HG03442 (cell line): ENCODE results near the gene GRM6.

Experiments used
- ATAC-seq: cut with Tn5 transposase; IDR thresholded peaks from one replicate; pipeline ENCODE4 v1.9.1; 2021; ENCODE audit warnings: mild to moderate bottlenecking, moderate library complexity; ENCODE audit not compliant: unreplicated experiment

The GRM6 gene

DNA sequence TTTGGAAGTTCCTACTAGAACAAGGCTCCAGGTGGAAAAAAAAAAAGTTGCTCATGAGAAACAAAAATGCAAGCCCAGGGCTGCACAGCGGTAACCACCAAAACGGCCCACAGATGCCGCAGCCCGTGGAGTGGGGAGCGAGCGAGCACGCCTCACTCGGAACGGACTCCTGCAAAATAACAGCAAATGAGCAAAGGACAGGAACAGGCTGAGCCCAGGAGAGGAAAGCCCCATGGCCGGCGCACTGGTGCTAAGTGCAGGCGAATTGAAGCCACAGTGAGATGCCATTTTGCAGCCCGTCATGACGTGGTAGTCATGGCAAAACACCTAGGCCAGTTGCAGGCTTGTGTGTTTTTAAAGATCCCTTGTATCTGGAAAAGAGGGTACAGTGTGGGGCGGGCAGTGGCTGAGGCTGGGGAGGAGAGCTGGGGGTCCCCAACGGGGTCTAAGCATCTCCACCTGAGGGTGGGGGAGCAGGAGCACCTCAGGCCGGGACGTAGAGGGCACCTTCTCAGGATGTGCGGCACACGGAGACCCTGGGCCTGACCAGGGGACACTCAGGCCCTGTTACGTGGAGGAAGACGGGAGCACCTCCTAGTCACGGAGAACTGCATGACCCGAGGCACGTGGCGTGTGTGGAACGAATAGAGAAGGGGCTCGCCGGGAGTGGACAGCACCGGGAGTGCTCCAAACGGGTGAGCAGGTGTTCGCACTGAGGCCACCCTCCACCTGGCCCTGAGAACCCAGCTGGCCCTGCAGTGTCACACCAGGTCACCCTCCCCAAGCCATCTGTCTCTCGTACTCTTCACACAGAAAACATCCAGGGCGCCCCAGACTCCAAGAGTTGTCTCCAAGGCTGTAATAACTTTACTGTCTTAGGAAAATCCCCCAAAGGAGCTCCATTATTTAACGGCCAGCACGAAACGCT lies 10.7 kb downstream of the GRM6 start:
- ATAC-seq, result no peak

DNA sequence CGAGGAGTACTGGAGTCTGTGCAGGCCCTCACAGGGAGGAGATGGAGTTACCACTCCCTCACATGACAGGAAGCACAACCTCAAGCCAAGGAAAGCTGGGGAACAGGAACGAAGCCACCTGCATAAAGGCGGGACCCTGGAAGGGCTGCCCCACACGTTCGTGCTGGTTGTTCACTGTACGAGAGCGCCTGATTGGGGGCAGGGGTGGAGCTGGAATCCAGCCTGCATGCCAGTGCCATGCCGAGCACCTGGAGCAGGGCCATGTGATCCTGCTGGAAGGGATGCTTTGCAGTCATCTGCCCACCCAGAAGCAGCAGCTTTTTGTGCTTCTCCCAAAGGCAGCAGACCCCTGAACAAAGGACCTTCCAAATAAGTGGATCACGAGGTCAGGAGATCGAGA lies 11.4 kb downstream of the GRM6 start:
- ATAC-seq, result no peak

DNA sequence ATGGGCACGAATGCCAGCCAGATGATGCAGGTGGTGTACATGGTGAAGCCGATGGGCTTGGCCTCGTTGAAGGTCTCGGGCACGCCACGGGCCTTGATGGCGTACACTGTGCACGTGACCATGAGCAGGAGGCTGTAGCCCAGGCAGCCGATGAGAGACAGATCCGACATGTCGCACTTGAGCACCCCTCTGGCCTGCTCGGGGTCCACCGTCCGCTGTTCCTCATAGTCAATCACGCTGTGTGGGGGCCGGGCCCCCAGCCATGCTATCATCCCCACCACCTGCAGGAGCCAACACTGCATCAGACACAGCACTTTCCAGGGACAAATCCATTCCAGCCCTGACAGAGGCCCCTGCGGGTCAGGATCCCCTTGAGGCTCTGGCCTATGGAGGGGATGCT lies 12.2 kb downstream of the GRM6 start:
- no peak for ATAC-seq

DNA sequence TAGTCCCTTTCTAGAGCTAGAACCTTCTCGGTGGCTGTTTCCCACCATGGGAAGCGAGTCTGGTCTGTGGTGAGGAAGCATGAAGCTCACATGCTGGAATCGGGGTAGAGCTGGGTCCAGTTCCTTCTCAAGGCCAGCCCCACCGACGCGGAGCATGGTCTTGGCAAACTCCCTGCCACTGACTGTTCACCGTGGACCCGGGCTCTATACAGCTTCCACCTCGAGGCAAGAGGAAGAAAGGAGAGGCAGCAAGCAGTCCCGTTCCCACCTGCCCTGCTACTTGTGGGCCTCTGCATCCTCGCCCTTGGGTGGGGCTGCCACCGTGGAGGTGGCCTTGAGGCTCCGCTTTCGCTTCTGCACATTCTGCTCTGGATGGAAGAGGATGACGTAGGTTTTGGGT lies 13.7 kb downstream of the GRM6 start:
- no peak for ATAC-seq

DNA sequence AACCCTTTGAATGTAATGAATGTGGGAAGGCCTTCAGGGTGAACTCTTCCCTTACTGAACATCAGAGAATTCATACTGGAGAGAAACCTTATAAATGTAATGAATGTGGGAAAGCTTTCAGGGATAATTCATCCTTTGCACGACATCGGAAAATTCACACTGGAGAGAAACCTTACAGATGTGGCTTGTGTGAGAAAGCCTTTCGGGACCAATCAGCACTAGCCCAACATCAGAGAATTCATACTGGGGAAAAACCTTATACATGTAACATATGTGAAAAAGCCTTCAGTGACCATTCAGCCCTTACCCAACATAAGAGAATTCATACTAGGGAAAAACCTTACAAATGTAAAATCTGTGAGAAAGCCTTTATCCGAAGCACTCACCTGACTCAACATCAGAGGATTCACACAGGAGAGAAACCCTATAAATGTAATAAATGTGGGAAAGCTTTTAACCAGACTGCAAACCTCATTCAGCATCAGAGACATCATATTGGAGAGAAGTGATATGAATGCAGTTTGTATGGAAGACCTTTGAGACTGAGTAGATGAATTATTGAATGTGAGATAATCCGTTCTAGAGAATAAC lies 29.6 kb downstream of the GRM6 start:
- ATAC-seq, result no peak

DNA sequence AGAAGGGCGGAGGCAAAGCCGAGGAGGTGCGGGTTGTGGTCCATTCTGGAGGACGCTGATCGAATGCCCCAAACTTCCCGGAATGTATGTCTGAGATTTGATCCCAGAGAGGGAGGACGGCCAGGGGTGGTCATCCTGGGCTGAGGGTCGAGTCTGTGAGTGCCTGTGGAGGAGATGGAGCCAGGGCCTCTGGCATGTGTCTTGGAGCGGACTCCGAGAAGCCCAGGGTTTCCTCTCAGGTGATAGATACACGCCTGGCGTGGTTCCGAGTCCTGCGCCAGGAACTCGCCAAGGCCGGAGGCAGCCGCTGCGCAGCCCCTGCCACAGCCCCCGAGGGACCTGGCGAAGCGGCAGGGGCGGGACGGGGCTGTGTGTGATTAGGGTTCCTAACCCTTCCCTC lies 53.8 kb downstream of the GRM6 start:
- no peak for ATAC-seq

DNA sequence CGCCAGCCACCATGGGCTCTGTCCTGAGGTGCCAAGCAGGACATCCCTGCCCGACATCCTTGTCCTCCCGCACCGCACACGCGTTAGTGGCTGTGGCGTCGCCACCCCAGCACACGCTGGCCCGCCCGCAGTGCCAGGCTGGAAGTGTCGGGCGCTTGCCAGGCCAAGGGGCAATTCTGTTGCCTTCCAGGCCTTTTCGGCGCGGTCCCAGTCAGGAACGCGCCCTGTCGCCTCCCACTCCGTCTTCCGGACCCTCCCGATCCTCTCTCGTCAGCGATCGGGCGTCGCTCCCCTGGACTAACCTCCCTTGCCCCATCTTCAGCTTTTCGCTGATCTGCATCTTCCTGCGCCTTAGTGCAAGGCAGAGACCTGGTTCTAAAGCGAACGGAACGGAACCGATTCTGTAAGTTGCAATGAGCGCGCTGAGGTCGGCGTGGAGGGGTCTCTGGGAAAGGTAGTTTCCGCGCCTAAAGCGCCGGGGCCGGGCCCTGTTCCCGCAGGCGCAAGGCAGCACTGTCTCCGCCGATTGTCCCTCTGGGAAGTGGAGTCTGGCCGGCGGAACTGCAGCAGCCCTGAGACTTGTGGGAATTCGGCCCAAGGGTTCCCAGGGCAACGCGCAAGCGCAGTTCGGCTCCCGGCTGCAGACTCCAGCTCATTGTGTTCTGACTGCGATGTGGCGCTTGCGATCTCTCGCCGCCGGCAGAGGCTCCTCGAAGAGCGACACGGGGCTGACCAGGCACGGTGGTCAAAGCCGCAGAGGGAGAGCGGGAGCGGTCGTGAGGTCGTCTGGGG lies 54.4 kb downstream of the GRM6 start, which contains the start of gene ZNF454:
Gene ZNF454, plus strand, starts transcription at position 630 of the 792 bp plus-strand sequence. CDS start 1,594 bp downstream, outside the sequence.
- ATAC-seq, result no peak

DNA sequence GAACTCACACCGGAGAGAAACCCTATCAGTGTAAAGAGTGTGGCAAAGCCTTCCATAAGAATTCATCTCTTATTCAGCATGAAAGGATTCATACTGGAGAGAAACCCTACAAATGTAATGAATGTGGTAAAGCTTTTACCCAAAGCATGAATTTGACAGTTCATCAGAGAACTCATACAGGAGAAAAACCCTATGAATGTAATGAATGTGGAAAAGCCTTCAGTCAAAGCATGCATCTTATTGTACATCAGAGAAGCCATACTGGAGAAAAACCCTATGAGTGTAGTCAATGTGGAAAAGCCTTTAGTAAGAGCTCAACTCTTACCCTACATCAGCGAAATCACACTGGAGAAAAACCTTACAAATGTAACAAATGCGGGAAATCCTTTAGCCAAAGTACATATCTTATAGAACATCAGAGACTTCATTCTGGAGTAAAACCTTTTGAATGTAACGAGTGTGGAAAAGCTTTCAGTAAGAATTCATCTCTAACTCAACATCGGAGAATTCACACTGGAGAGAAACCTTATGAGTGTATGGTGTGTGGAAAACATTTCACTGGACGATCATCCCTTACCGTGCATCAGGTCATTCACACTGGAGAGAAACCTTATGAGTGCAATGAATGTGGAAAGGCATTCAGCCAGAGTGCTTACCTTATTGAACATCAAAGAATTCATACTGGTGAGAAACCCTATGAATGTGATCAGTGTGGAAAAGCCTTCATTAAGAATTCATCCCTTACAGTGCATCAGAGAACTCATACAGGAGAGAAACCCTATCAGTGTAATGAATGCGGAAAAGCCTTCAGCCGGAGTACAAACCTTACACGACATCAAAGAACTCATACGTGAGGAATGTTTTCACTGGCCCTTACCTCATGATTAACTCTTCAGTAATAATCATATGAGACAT lies 63.0 kb downstream of the GRM6 start:
- ATAC-seq, result no peak
